GM19463 (cell line): ENCODE measurements around the gene ATF6.
"Not testable (repeated sequence)": the region's sequence is repeated elsewhere in the genome, so short reads cannot be mapped to it uniquely, and the experiment has no call there.

Source experiments
- ATAC-seq: cut with Tn5 transposase; IDR thresholded peaks from one replicate; pipeline ENCODE4 v1.9.1; 2021; ENCODE audit warnings: mild to moderate bottlenecking, moderate library complexity; ENCODE audit not compliant: unreplicated experiment

Gene ATF6

GRCh38 chr1:161766102-161766981 lies at the start of gene ATF6:
Gene ATF6, plus strand, starts transcription at chr1:161766320. Its CDS starts 41 bp downstream, at chr1:161766361.
- ATAC-seq, result peak; percentile 63

GRCh38 chr1:161718559-161719324 lies 47.4 kb upstream of the ATF6 start:
- peak; percentile 44 for ATAC-seq

DNA sequence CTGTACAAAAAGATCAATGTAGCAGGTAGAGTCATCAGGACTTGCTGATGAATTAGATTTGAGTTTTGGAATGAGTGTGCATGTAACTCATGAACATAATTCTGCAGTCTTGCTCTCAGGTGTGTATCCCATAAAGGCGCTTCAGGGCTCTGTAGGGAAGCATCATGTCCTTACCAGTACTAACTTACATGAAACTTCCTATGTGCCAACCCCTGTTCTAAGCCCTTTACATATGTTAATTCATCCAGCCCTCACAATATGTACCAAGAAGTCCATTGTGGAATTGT lies 46.9 kb upstream of the ATF6 start:
- ATAC-seq, result peak; percentile 49

DNA sequence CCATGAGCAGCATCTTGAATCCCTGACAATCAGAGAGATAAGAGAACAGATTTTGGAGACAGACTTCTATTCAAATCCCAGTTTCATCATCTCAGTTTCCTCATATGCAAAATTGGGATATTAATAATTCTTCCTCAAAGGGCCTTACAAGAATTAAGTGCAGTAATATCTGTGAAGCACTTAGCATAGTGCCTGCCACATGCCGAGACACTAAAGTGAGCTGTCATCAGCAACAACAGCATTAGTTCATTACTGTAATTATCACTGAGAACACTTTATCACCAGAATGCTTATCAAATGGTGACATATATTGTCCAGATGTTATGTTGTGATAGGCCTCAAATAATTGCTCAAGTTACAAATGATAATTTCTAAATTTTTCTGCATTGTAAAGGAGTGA lies 45.7 kb upstream of the ATF6 start:
- no peak for ATAC-seq

- ATAC-seq, result no peak
Observed at GRCh38 chr1:161720956-161721737, 45.0 kb upstream of the ATF6 start, which contains the start of gene FCRLB. Gene FCRLB, plus strand, starts transcription at chr1:161721544. Its CDS starts 1,129 bp downstream, at chr1:161722673.

DNA sequence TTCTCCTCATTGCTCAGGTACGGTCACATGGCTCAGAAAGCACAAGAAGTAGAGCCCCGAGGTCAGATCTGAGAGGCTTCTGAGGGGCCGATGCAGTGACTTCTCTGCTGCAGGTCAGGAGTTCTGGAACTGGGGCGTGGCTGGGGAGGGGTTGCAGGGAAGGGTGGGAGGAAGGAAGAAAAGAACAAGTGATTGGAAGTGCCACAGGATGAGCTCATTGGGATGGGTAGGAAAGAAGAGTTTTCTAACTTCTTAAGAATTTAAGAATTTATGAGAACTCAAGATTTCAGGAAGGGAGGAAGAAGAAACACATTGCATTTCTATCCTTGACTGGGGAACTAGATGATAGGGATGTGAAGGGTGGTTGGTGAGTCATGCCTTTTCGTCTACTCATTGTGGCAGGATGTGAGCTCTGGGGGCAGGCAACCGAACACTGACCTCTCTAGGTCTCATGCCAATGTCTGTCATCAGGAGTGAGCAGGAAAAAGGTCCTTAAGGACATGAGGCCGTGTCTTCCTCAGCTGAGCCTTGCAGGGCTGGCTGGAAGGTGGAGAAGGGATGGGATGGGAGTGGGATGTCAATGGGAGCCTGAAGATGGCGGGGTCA lies 44.3 kb upstream of the ATF6 start:
- ATAC-seq, result no peak

- no peak for ATAC-seq
Observed at GRCh38 chr1:161722406-161722805, 43.7 kb upstream of the ATF6 start.

GRCh38 chr1:161723459-161724141 lies 42.5 kb upstream of the ATF6 start:
- no peak for ATAC-seq

DNA sequence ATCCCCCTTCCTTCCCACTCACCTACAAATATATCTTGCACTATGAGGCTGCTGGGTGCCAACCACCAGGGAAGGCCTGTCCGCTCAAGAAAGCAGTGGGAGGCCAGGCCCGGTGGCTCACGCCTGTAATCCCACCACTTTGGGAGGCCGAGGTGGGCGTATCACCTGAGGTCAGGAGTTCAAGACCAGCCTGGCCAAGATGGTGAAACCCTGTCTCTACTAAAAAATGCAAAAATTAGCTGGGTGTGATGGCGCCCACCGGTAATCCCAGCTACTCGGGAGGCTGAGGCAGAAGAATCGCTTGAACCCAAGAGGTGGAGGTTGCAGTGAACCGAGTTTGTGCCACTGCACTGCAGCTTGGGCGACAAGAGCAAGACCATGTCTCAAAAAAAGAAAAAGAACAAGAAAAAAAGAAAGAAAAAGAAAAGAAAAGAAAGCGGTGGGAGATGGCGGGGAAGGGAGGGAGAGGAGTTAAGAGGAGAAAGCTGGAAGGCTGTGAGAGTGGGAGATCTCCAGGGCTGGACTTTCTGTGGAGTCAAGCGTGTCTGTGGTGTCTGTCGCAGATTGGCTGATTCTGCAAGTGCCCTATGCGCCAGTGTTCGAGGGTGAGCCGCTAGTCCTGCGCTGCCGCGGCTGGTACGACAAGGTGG lies 40.7 kb upstream of the ATF6 start:
- not testable (repeated sequence) for ATAC-seq

DNA sequence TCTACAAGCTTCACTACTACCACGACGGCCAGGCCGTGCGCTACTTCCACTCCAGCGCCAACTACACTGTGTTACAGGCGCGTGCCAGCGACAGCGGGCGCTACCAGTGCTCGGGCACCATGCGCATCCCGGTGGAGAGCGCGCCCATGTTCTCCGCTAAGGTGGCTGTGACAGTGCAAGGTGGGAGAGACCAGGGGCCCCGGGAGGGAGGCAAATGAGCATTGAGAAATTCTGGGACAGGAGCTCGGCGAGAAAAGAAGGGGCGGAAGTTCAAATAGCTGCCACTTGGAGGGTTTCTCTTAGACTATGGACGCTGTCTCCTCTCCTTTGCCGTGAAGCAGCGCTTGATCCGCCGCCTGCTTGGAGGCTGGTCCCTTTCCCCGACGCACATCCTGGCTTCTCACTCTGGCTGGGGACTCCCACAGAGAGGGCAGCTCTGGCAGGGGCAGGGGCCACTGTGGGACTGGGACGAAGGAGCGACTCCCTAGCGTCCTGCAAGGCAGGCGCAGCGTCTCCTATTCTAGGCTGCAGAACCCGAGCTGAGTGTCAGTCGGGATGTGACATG lies 40.1 kb upstream of the ATF6 start:
- no peak for ATAC-seq

GRCh38 chr1:161726473-161727255 lies 39.5 kb upstream of the ATF6 start:
- peak; percentile 49 for ATAC-seq

DNA sequence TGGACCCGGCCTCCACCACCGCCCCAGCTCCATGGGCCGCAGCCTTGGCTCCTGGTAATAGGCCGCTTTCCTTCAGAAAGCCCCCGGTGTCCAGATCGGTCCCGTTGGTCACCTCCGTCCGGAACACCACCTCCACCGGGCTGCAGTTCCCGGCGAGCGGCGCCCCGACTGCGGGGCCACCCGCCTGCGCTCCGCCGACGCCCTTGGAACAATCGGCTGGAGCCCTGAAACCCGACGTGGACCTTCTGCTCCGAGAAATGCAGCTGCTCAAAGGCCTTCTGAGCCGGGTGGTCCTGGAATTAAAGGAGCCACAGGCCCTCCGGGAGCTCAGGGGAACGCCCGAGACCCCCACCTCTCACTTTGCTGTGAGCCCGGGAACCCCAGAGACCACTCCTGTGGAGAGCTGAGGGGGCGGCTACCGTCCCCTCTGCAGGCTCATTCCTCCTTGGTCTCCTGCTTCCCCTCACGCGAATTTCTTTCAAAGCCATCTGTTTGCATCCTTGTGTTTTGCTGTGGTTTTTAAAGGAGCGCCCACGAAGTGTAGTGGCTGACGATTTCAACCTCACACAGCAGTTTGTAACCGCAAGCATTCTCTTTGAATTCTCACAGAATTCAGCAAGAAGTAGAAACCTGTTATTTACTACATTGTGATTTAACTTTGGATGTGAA lies 38.7 kb upstream of the ATF6 start:
- peak; percentile 2 for ATAC-seq

DNA sequence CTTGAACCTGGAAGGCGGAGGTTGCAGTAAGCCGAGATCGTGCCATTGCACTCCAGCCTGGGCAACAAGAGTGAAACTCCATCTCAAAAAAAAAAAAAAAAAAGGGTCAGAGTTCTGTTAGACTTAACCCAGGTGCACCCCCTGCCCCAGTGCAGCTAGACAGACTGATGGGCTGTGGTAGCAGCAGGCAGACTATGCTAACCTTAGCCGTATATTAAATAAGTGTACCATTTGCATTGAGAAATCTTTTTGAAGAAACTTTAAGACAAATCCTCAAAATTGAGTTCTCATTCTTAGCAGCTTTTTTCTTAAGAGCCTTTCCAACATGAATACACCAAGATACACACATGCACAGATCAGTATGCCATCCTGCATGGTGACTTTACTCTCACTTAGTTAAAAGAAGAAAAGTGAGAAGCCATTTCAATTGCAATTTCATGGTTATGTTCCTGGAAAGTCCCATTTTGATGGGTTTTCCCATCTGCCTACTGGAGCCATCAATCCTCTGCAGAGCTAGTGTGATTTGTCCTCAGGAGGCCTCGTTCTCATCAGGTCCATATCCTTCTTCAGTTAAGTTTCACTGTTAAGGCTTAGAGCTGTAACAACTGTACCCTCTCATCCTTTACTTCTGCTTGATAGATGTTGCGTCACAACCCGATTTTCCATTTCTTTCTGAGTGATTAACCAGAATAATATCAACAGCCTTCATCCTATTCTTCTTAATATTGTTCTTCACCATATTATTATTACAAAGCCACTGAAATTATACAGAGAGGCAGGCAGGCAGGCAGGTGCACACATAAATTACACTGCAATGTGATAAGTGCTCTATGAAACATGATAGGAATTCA lies 37.5 kb upstream of the ATF6 start:
- ATAC-seq, result no peak

DNA sequence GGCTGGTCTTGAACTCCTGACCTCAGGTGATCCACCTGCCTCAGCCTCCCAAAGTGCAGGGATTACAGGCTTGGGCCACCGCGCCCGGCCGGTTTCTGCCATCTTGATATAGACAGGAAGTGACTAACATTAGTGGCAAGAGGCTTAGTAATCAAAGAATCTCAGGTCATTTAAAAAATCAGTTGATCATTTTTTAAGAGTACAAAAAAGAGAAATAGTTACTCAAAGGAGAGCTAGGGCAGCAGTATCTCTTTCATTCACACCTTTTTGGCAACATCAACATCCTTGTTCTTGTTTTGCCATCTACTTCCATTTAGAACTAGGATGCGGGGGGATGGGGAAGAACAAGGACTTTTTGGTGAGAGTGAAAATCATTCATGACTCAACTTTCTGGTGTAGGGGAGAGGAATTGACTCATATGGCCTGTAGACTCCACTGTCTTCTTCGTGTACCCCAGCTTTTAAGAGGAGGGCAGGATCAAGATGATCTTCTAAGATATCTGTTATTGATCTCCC lies 36.0 kb upstream of the ATF6 start:
- no peak for ATAC-seq

DNA sequence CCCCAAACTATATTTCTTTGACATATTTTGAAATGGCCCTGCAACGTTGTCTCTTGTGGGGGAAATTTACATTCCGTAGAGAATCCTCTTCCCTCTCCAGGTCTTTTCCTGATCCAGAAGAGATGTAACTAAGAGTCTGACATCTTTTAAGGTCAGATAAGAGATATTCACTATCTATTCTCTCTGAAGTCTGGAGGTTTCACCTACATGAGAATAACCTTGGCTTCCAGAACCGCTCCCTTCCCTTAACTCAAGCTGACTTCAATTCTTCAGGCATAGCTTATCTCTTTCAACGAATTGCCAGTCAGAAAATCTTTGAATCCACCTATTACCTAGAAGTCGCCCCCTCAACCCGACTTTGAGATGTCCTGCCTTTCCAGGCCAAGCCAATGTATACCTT lies 34.9 kb upstream of the ATF6 start:
- ATAC-seq, result no peak

DNA sequence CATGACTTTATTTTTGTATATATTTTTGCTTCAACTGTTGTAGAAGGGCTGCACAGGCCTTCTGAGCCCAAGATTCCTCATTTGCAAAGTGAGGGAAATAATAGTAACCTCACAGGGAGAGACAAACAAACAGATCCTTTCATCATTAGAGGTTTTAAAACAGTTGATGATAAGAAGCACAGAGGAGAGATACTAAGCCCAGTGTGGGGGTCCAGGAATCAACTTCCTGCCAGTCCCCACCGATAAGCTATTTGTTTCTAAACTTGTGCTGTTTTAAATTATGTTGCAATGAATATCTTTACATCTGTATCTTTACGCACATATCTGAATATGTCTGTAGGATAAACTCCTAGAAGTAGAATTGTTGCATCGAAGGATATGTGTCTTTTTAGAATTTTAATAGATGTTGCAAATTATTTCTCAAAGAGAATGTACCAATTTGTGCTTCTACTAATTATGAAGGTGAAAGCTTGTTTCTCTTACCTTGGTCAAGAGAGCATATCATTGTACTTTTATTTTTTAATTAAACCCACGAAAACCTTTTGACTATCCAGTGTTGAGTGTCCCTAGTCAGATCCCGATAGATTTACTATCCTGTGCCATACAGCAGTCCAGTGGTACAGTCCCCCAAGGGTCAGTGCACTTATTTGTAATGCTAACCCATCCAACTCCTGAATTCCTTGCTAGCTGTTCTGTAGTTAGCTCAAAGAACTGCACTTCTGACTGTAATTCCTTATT lies 34.0 kb upstream of the ATF6 start:
- ATAC-seq, result no peak
